Caco-2 (cell line): ENCODE measurements around the gene TIAM1. TPM values are rescaled to one million over a fixed set of nuclear protein-coding genes. Genes with fewer than 3 reads are reported as not detected.

Experiments
- BruUV-seq: library from RNA; stranded (reverse); fragments of 400-500 nt; replicated peaks from 2 replicates; lab custom pipeline; 2021; lab: Mats Ljungman, UMichigan
- CTCF ChIA-PET: fragments of 300-600 bp; sonication (Branson Sonifier 250); formaldehyde crosslinking; loops from one replicate; lab custom pipeline; 2022; ENCODE audit warnings: antibody characterized with exemption; lab: Charles Lee
- POLR2A ChIA-PET: fragments of 300-600 bp; sonication (Branson Sonifier 250); formaldehyde crosslinking; loops from one replicate; lab custom pipeline; 2022; ENCODE audit warnings: antibody characterized with exemption; lab: Charles Lee
- DNase-seq, 2 experiments: peaks; one replicate each; pipeline versions ENCODE4 v3.0.0 to v3.0.0-alpha.2; 2020 to 2022
- H3K27me3 ChIP-seq: replicated peaks from 2 replicates; pipeline ENCODE4 v1.6.0; 2011; ENCODE audit warnings: low read length; ENCODE audit not compliant: control insufficient read depth, insufficient read depth
- H3K36me3 ChIP-seq: 2 replicates; pipeline ENCODE4 v1.5.1; 2011; ENCODE audit warnings: low read length; ENCODE audit not compliant: control insufficient read depth, insufficient read depth
- H3K4me1 ChIP-seq: fragments of 250-450 bp; sonication (Bioruptor Pico); 2 replicates; pipeline ENCODE4 v1.5.1; 2020; ENCODE audit warnings: mild to moderate bottlenecking
- H3K4me3 ChIP-seq: 2 replicates; pipeline ENCODE4 v1.5.1; 2011; ENCODE audit warnings: low read depth, mild to moderate bottlenecking, control low read depth, low read length
- H3K9me3 ChIP-seq: fragments of 250-450 bp; sonication (Bioruptor Pico); 2 replicates; pipeline ENCODE4 v1.5.1; 2020; ENCODE audit warnings: mild to moderate bottlenecking, moderate library complexity
- H3K27ac Mint-ChIP-seq: one replicate; pipeline ENCODE4 v1.8.0; 2022; ENCODE audit warnings: mixed read lengths; ENCODE audit not compliant: unreplicated experiment
- H3K27me3 Mint-ChIP-seq: one replicate; pipeline ENCODE4 v1.8.0; 2022; ENCODE audit warnings: mixed read lengths; ENCODE audit not compliant: insufficient read depth, unreplicated experiment
- H3K36me3 Mint-ChIP-seq: one replicate; pipeline ENCODE4 v1.8.0; 2022; ENCODE audit warnings: mild to moderate bottlenecking, mixed read lengths; ENCODE audit not compliant: insufficient read depth, unreplicated experiment
- H3K4me1 Mint-ChIP-seq: one replicate; pipeline ENCODE4 v1.8.0; 2022; ENCODE audit warnings: low read depth, mixed read lengths; ENCODE audit not compliant: unreplicated experiment
- H3K4me3 Mint-ChIP-seq: one replicate; pipeline ENCODE4 v1.8.0; 2022; ENCODE audit warnings: mild to moderate bottlenecking, moderate library complexity, mixed read lengths; ENCODE audit not compliant: unreplicated experiment
- H3K9me3 Mint-ChIP-seq: one replicate; pipeline ENCODE4 v1.8.0; 2022; ENCODE audit warnings: mixed read lengths; ENCODE audit not compliant: unreplicated experiment
- CTCF ChIP-seq, 2 experiments: fragments of 200-600 bp in 1 of 2; IDR thresholded peaks; 1 replicate in 1 of 2; 2 replicates in 1 of 2; pipeline versions ENCODE4 v1.5.1 to v1.8.0; 2011 to 2022; ENCODE audit warnings: antibody characterized with exemption in 1 of 2, control low read depth in 1 of 2, inconsistent platforms in 1 of 2, low read depth in 1 of 2, low read length in 1 of 2, mild to moderate bottlenecking in 1 of 2, moderate library complexity in 1 of 2; ENCODE audit not compliant: insufficient read depth in 1 of 2, severe bottlenecking in 1 of 2, unreplicated experiment in 1 of 2
- intact Hi-C: fragments of 100-400 bp; cut with micrococcal nuclease; formaldehyde crosslinking; loops from one replicate; pipeline ENCODE4 v1.10.0; 2022; ENCODE audit not compliant: unreplicated experiment
- total RNA-seq: library from RNA; stranded (reverse); gene quantifications from 2 replicates; pipeline ENCODE4 v1.2.3, GENCODE V29; 2022

Gene TIAM1
- total RNA-seq, 1 experiment from 2014 or later = 5.2 TPM

DNA sequence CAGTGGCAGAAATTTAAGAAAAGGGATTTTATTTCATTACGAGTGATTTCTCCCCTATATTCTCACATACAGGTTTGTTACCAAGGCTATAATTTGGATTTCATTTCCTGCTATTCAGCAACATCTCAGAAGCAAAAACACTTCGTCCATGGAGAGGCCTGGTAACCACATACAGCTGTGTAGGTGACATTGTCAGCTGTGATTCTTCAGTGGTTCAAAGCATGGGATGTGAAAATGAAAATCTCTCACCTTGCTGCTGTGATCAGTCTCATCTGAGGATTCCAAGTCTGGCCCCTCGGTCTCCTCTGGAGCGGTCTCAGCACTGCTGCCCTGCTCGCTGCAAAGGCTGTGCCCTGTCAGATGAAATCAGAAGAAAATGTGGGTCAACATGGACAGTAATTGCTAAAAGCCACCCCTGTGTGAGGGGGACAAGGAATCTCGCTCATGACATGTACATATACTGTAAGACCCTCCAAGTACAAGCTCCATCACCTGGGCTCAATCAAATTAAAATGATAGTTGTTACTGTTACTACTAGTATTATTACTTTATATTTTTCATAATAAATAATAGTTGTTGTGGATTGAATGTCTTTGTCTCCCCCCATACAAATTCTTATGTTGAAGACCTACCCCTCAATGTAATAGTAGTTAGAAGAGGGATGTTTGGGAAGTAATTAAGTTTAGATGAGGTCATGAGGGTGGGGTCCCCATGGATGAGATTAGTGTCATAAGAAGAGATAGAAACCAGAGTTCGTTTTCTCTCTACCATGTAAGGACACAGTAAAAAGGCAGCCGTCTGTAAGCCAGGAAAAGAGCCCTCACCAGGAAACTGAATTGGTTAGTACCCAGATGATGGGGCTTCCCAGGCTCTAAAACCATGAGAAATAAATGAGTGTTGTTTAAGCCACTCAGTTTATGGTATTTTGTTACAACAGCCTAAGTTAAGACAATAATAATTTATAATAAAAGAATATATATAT, 179.1 kb downstream of the TIAM1 start:
- Mint-ChIP-seq H3K9me3 (no peaks in the 10 kb centered on the region), H3K27me3 (no peaks in the 10 kb centered on the region), H3K4me3 (no peak overlapping the region), H3K27ac (no peak overlapping the region), H3K36me3 (peaks cover 5% of the 10 kb centered on the region), H3K4me1 (no peaks in the 10 kb centered on the region)
- POLR2A ChIA-PET = no interaction called here
- H3K9me3 ChIP-seq = no peaks in the 10 kb centered on the region
- H3K4me1 ChIP-seq = no peaks in the 10 kb centered on the region
- no peak for TF ChIP-seq CTCF (IDR thresholded peaks at IDR 0.05; ENCODE audit: insufficient read depth in 1 of 2, low read depth in 1 of 2, low read length in 1 of 2, severe bottlenecking in 1 of 2, unreplicated experiment in 1 of 2)
- no peaks in the 10 kb centered on the region for H3K27me3 ChIP-seq
- CTCF ChIA-PET = interaction anchor here (0.7 kb wide), 1 partner anchor 17 kb away, joined by 3 read pairs; no protein-coding TSS in a partner anchor
- intact Hi-C loops = no loop called here
- no peak for DNase-seq
- H3K4me3 ChIP-seq = no peak overlapping the region
- BruUV-seq = no TSS peak
- no peaks in the 10 kb centered on the region for H3K36me3 ChIP-seq

GRCh38 chr21:31162827-31163226, 181.2 kb downstream of the TIAM1 start:
- H3K9me3 ChIP-seq = no peaks in the 10 kb centered on the region
- no peak overlapping the region for H3K4me3 ChIP-seq
- no peaks in the 10 kb centered on the region for H3K36me3 ChIP-seq
- no peak overlapping the region for H3K27ac Mint-ChIP-seq
- H3K9me3 Mint-ChIP-seq = no peaks in the 10 kb centered on the region
- no peak for TF ChIP-seq CTCF (IDR thresholded peaks at IDR 0.05; ENCODE audit: insufficient read depth in 1 of 2, low read depth in 1 of 2, low read length in 1 of 2, severe bottlenecking in 1 of 2, unreplicated experiment in 1 of 2)
- no peak overlapping the region for H3K4me3 Mint-ChIP-seq
- H3K27me3 ChIP-seq = no peaks in the 10 kb centered on the region
- CTCF ChIA-PET = no interaction called here
- no peaks in the 10 kb centered on the region for H3K4me1 Mint-ChIP-seq
- no peak for DNase-seq
- BruUV-seq = no TSS peak
- POLR2A ChIA-PET = no interaction called here
- no peaks in the 10 kb centered on the region for H3K27me3 Mint-ChIP-seq
- peaks cover 5% of the 10 kb centered on the region for H3K36me3 Mint-ChIP-seq
- intact Hi-C loops = no loop called here
- no peaks in the 10 kb centered on the region for H3K4me1 ChIP-seq

GRCh38 chr21:31162079-31162699, 181.9 kb downstream of the TIAM1 start:
- no peak for DNase-seq
- Histone ChIP-seq H3K27me3 (no peaks in the 10 kb centered on the region), H3K36me3 (no peaks in the 10 kb centered on the region), H3K4me1 (no peaks in the 10 kb centered on the region), H3K9me3 (0 out of 2 replicates have a peak, but pooled peaks cover 4% of the 10 kb centered on the region), H3K4me3 (no peak overlapping the region)
- TF ChIP-seq CTCF (IDR thresholded peaks at IDR 0.05; ENCODE audit: insufficient read depth in 1 of 2, low read depth in 1 of 2, low read length in 1 of 2, severe bottlenecking in 1 of 2, unreplicated experiment in 1 of 2) = no peak
- Mint-ChIP-seq H3K4me1 (no peaks in the 10 kb centered on the region), H3K9me3 (no peaks in the 10 kb centered on the region), H3K36me3 (peaks cover 5% of the 10 kb centered on the region), H3K27me3 (no peaks in the 10 kb centered on the region), H3K4me3 (no peak overlapping the region), H3K27ac (no peak overlapping the region)
- CTCF ChIA-PET = no interaction called here
- POLR2A ChIA-PET = no interaction called here
- intact Hi-C loops = no loop called here
- BruUV-seq = no TSS peak
